ENCODE results near the gene PAXX. TPM values are rescaled to one million over a fixed set of nuclear protein-coding genes. Genes with fewer than 3 reads are reported as not detected.

Gene PAXX
- total RNA-seq, 1 donor from 2014 or later: 57.3 TPM

DNA sequence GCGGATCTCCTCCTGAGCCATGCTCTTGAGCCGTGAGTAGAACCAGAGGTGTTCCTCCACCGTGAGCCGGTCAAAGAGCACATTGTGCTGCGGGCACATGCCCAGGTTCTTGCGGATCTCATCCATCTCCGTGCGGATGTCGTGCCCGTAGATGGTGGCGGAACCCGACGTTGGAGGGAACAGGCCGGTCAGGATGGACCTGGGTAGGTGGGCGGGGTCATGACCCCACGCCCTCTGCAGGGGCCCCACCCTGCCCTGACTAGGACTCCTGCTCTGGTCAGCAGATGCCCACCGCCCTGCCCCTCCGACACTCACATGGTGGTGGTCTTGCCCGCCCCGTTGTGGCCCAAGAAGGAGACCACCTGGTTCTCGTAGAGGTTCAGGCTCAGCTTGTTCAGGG lies 23.8 kb downstream of the PAXX start:
- no peak for DNase-seq (ENCODE audit: low read depth)

DNA sequence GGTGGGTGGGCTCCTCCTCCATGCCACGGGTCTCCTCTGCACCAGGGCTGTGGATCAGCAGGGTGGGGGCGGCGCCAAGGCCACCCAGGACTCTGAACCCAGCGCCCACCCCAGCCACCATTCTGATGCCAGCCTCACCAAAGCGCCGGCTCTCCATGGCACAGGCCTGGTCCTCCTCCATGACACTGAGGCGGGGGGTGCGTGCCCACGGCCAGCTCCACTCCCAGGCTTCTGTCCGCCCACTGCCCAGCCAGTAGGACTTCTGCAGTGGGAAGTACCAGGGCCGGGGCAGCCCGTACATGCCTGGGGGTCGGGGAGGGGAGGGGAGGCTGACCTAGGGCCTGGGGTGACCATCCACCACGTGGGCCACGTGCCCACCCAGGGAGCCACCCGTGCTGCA lies 24.2 kb downstream of the PAXX start:
- DNase-seq (ENCODE audit: low read depth): no peak

DNA sequence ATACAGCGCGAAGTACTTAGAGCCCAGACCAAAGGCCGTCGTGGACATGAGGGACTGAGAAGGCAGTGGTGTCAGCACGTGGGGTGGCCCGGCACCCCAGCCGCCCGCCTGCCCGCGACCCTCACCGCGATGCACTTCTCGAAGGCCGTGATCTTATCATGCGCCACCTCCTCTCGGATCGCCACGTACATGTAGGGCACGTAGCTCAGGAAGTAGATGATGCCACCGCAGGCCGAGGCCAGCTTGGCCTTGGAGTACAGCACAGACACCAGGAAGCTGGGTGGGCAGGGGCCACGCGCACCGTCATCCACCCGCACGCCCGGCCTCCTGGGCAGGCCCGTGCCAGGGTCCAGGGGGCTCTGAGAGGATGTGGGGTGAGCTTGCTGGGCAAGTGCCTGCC lies 24.8 kb downstream of the PAXX start:
- no peak for DNase-seq (ENCODE audit: low read depth)

- no peak for DNase-seq (ENCODE audit: low read depth)
These were observed 25.7 kb downstream of the PAXX start for GRCh38 chr9:137017791-137018497.

GRCh38 chr9:137018761-137019559 lies 26.7 kb downstream of the PAXX start:
- no peak for DNase-seq (ENCODE audit: low read depth)

GRCh38 chr9:137019891-137020683 lies 27.9 kb downstream of the PAXX start:
- DNase-seq (ENCODE audit: low read depth): no peak

GRCh38 chr9:137020771-137021567 lies 28.7 kb downstream of the PAXX start:
- DNase-seq (ENCODE audit: low read depth): no peak

- no peak for DNase-seq (ENCODE audit: low read depth)
These were observed 29.4 kb downstream of the PAXX start for GRCh38 chr9:137021568-137021978.

DNA sequence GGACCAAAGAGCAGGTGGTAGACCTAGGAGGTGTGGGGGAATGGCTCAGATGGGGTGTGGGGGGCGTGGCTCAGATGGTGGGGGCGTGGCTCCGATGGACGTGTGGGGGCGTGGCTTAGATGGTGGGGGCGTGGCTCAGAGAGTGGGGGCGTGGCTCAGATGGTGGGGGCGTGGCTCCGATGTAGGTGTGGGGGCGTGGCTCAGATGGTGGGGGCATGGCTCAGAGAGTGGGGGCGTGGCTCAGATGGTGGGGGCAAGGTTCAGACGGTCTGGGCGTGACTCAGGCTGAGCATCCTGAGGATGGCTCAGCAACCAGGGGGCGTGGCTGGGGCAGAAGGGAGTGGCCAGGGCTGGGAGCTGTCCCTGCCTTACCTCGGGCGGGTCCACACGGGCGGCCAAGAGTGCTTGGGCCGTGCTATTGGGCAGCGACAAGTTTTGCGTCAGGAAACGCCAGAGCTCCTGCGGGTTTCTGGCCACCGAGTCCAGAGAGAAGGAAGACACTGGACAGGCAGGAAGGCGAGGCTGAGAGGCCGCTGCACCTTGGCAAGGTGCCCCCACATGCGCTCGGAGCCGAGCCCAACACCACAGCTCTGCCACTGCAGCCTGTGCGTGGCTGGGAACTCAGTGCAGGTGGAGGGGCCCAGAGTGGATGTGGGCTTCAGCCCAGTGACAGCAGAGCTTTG lies 29.9 kb downstream of the PAXX start:
- DNase-seq (ENCODE audit: low read depth): no peak

GRCh38 chr9:137022662-137023008 lies 30.4 kb downstream of the PAXX start:
- no peak for DNase-seq (ENCODE audit: low read depth)

DNA sequence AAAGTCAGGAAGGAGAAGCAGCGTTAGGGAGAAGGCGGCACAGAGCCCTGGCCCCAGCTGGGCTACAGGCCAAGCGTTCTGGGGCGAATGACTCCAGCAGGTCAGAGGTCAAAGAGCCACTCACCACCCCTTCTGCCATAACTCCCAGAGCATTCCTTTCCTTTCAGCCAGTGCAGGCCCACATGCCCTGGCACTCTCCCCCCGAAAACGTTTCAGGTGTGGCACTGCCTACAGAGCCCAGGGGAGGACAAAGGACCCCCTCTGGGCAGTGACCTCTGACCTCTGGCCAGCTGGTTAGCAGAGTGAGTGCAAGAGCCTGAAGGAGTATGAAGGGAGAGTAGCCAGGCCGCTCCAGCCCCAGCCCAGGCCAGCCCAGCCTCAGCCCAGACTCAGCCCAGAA lies 30.9 kb downstream of the PAXX start:
- no peak for DNase-seq (ENCODE audit: low read depth)

DNA sequence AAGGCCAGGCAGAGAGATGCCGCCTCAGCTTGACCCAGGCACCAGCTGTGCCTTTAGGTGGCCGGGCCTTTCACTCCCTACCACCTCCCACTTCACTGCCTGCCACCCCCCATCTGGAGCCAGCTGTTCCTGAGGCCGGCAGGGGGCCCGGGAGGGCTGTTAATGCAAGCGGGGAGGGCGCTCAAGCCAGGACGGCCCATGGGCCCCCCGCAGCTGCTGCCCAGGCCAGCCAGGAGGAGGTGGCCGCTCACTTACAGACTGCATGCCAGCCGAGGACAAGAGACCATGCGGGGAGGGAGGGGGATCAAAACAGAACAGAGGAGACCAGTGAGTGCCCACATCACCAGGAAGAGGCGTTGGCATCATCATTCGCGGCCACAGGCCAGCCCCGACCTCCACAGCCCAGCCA lies 31.4 kb downstream of the PAXX start:
- DNase-seq (ENCODE audit: low read depth): no peak

DNA sequence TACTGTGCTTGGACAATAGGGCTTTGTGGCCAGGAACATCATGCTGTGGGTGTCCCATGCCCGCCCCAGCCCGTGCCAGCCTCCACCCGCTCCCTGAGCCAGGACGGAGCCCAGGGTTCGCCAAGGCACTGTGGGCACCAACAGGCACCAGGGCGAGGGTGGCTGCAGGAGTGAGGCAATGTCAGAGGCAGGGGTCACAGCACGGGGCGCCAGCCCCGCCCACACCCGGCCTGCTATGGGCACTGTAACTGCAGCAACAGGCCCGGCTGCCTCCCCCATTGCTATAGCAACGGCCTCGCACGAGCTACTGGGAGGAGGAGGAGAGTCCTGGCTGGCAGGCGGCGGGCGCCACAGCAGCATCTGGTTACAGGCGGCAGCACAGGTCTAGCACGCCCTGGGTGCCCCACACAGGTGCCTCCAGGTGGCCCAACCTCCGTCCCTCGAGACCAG lies 33.3 kb downstream of the PAXX start:
- no peak for DNase-seq (ENCODE audit: low read depth)

DNA sequence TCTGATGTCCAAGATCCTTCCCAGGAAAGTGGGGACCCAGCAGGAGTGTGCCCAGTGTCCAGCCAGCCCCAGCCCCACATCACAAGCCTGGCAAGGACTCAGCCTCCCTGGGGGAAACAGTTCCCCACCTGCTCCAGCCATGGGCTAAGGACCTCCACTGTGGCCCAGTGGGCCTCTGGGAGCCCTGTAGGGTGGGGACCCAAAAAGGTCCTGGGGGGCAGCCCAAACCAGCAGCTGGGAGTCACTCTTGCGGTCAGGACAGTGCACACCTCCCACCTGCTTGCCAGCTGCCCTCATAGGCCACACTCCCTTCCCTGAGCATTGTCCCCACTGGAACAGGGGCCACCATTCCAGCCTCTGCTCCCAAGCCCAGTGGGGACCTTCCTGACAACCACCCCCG lies 34.2 kb downstream of the PAXX start:
- DNase-seq (ENCODE audit: low read depth): no peak

- DNase-seq (ENCODE audit: low read depth): no peak
These were observed 34.6 kb downstream of the PAXX start for GRCh38 chr9:137026828-137027227.

- DNase-seq (ENCODE audit: low read depth): peak; percentile 26
These were observed 35.4 kb downstream of the PAXX start, which contains the start of gene ABCA2 for GRCh38 chr9:137027369-137028262. ABCA2 (minus strand) TSS chr9:137028237; CDS start chr9:137028140, 97 bp downstream.

DNA sequence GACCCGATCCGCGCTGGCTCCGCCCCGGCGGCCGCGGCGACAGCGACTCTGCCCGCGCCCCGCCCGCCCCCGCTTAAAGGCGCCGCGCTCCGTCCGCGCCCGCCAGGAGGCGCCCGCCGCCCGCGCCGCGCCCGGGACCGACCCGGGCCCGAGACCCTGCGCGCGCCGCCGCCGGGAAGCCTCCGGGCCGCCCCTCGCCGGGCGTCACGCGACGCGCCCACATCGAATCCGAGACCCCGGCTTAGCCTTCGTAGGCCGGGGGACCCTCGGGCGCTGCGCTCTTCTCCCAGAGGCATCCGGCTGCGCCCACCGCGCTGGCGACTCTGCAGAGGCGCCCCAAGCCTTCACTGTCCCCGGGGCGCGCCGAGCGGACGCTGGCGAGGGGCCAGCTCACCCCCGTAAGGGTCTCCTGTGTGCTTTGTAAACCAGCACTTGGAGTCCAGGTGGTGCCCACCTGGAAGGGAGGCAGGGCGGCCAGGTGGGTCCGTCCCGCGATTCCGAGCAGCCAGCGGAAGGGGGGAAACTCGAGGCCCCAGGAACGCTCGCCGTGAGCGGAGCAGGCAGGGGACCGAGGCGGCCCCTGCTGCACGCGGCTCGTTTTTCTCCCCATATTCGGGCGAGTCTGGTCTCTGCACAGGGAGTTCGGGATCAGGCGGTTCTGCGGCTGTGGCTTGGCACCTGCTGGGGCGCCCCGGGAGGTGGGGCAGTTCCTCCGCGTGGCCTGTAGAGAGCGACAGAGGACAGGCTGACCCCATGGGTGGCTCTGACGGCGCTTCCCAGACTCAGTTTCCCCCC lies 36.2 kb downstream of the PAXX start:
- DNase-seq (ENCODE audit: low read depth): peak; percentile 59
